Measurements from ENCODE around the gene LRRTM4.

The LRRTM4 gene

GRCh38 chr2:77469106-77469505 is 53.1 kb downstream of the LRRTM4 start:
- no peak for DNase-seq

GRCh38 chr2:77459840-77460239 is 62.3 kb downstream of the LRRTM4 start:
- no peak for DNase-seq

- DNase-seq: no peak
Observed at GRCh38 chr2:77458216-77458615, 64.0 kb downstream of the LRRTM4 start.

GRCh38 chr2:77457665-77458064 is 64.5 kb downstream of the LRRTM4 start:
- no peak for DNase-seq

- DNase-seq: no peak
Observed at GRCh38 chr2:77443076-77443475, 79.1 kb downstream of the LRRTM4 start.

GRCh38 chr2:77434880-77435279 is 87.3 kb downstream of the LRRTM4 start:
- no peak for DNase-seq

- DNase-seq: no peak
Observed at GRCh38 chr2:77428946-77429345, 93.2 kb downstream of the LRRTM4 start.

GRCh38 chr2:77421971-77422370 is 100.2 kb downstream of the LRRTM4 start:
- no peak for DNase-seq

- no peak for DNase-seq
Observed at GRCh38 chr2:77418537-77418936, 103.6 kb downstream of the LRRTM4 start.

GRCh38 chr2:77404189-77404588 is 118.0 kb downstream of the LRRTM4 start:
- no peak for DNase-seq

- DNase-seq: no peak
Observed at GRCh38 chr2:77398970-77399600, 123.1 kb downstream of the LRRTM4 start.

GRCh38 chr2:77397763-77398162 is 124.4 kb downstream of the LRRTM4 start:
- DNase-seq: no peak

- no peak for DNase-seq
Observed at GRCh38 chr2:77395011-77395410, 127.2 kb downstream of the LRRTM4 start.

GRCh38 chr2:77391119-77391518 is 131.1 kb downstream of the LRRTM4 start:
- no peak for DNase-seq

- DNase-seq: no peak
Observed at GRCh38 chr2:77387324-77387723, 134.9 kb downstream of the LRRTM4 start.

GRCh38 chr2:77372636-77373035 is 149.5 kb downstream of the LRRTM4 start:
- DNase-seq: no peak

GRCh38 chr2:77370511-77370910 is 151.7 kb downstream of the LRRTM4 start:
- no peak for DNase-seq

GRCh38 chr2:77363277-77363676 is 158.9 kb downstream of the LRRTM4 start:
- no peak for DNase-seq

- DNase-seq: no peak
Observed at GRCh38 chr2:77348821-77349220, 173.4 kb downstream of the LRRTM4 start.

- DNase-seq: no peak
Observed at GRCh38 chr2:77336013-77336412, 186.2 kb downstream of the LRRTM4 start.

GRCh38 chr2:77328134-77328931 is 193.8 kb downstream of the LRRTM4 start:
- DNase-seq: no peak

- no peak for DNase-seq
Observed at GRCh38 chr2:77325395-77325794, 196.8 kb downstream of the LRRTM4 start.

- DNase-seq: no peak
Observed at GRCh38 chr2:77322431-77322830, 199.7 kb downstream of the LRRTM4 start.

- DNase-seq: no peak
Observed at GRCh38 chr2:77314721-77315120, 207.5 kb downstream of the LRRTM4 start.

- DNase-seq: no peak
Observed at GRCh38 chr2:77310416-77310815, 211.8 kb downstream of the LRRTM4 start.

Data from DMS153 (cell line).